Measurements from ENCODE around the gene STK32A.

GRCh38 chr5:147436596-147436995, 201.8 kb downstream of the STK32A start:
- TF ChIP-seq EP300 (IDR thresholded peaks at IDR 0.05), result no peak
- TF ChIP-seq CTCF (IDR thresholded peaks at IDR 0.05), result no peak

All from tibial nerve (tissue), 4 donors.